HT-29 (cell line): Measurements from ENCODE around the gene MEP1B. TPM values are rescaled to one million over a fixed set of nuclear protein-coding genes. Genes with fewer than 3 reads are reported as not detected.
A peak's percentile ranks its signal among the peaks of the same experiment; 100 is the strongest.
"Not testable (repeated sequence)": the region's sequence is repeated elsewhere in the genome, so short reads cannot be mapped to it uniquely, and the experiment has no call there.

ENCODE experiments used
- DNase-seq: peaks from one replicate; pipeline ENCODE4 v3.0.0-alpha.2; 2015; ENCODE audit warnings: low spot score
- total RNA-seq: library from RNA; depleted of rRNA; stranded (reverse); fragments of >200 nt; shearing (Covaris generic); gene quantifications from 2 replicates; pipeline ENCODE4 v1.2.3, GENCODE V29; 2014; rRNA removed

MEP1B gene
- not detected in 2 replicates for total RNA-seq

- no peak for DNase-seq
Observed at GRCh38 chr18:32189790-32190189, at the start of gene MEP1B. MEP1B (plus strand) TSS chr18:32190039; CDS start chr18:32190071, 32 bp downstream.

GRCh38 chr18:32148185-32148870 is 41.5 kb upstream of the MEP1B start:
- no peak for DNase-seq

- no peak for DNase-seq
Observed at GRCh38 chr18:32152705-32153448, 37.0 kb upstream of the MEP1B start.

GRCh38 chr18:32156855-32157254 is 33.0 kb upstream of the MEP1B start:
- DNase-seq, result no peak

- DNase-seq, result no peak
Observed at GRCh38 chr18:32157580-32157979, 32.3 kb upstream of the MEP1B start.

- DNase-seq, result peak; percentile 90
Observed at GRCh38 chr18:32158108-32158624, 31.7 kb upstream of the MEP1B start.

GRCh38 chr18:32158631-32159030 is 31.2 kb upstream of the MEP1B start:
- DNase-seq, result not testable (repeated sequence)

- DNase-seq, result peak; percentile 31
Observed at GRCh38 chr18:32160547-32160946, 29.3 kb upstream of the MEP1B start.

- DNase-seq, result no peak
Observed at GRCh38 chr18:32167980-32168730, 21.7 kb upstream of the MEP1B start.

GRCh38 chr18:32173654-32174053 is 16.2 kb upstream of the MEP1B start:
- DNase-seq, result no peak

GRCh38 chr18:32174719-32175118 is 15.1 kb upstream of the MEP1B start:
- no peak for DNase-seq

GRCh38 chr18:32175265-32175664 is 14.6 kb upstream of the MEP1B start:
- DNase-seq, result no peak

GRCh38 chr18:32176745-32177144 is 13.1 kb upstream of the MEP1B start:
- DNase-seq, result not testable (repeated sequence)

- DNase-seq, result no peak
Observed at GRCh38 chr18:32177530-32177929, 12.3 kb upstream of the MEP1B start.

GRCh38 chr18:32183503-32183902 is 6.3 kb upstream of the MEP1B start:
- DNase-seq, result no peak

- DNase-seq, result no peak
Observed at GRCh38 chr18:32190209-32190608, 370 bp downstream of the MEP1B start.

- DNase-seq, result no peak
Observed at GRCh38 chr18:32195881-32196815, 6.3 kb downstream of the MEP1B start.

GRCh38 chr18:32200766-32201165 is 10.9 kb downstream of the MEP1B start:
- DNase-seq, result no peak

GRCh38 chr18:32201948-32202672 is 12.3 kb downstream of the MEP1B start:
- DNase-seq, result no peak

GRCh38 chr18:32208023-32208422 is 18.2 kb downstream of the MEP1B start:
- DNase-seq, result no peak
